ENCODE data around the gene FXYD2. TPM values are rescaled to one million over a fixed set of nuclear protein-coding genes. Genes with fewer than 3 reads are reported as not detected.

FXYD2 gene
- total RNA-seq (10 to 100 TPM in 4 of 5 donors, 1 to 10 TPM in 1; 4.3 to 26.0 (median 14.7) TPM), total RNA-seq (0 to 7.9 (median 0.45) reads per million in 29 experiments)
- total RNA-seq (2013): 9.5 TPM

GRCh38 chr11:117824571-117825537 lies at the start of gene FXYD2:
TSS of gene FXYD2 (minus strand) at chr11:117824744. CDS start at chr11:117824678, 66 bp downstream.
- peak within 1 kb of the TSS in 1 of 3 donors; percentile 45 for H3K4me3 Mint-ChIP-seq
- H3K4me1 ChIP-seq (ENCODE audit: control insufficient read depth in 1 of 2, extremely low read depth in 1 of 2, insufficient read depth in 2 of 2, low read length in 2 of 2): peaks cover 18 to 57% of the 10 kb centered on the region in 2 experiments
- no peaks in the 10 kb centered on the region for H3K9me3 ChIP-seq
- ChIA-PET POLR2A (no interaction called here), CTCF (interaction anchor here (1.2 to 1.8 kb wide), 4 partner anchors 16 to 122 kb away, joined by 3 to 4 read pairs (median 4); no protein-coding TSS in a partner anchor)
- H3K27me3 ChIP-seq (replicated peaks in 1 of 2; ENCODE audit: control insufficient read depth in 2 of 2, extremely low read depth in 1 of 2, insufficient read depth in 2 of 2, low read length in 1 of 2): peaks cover 0 to 9% of the 10 kb centered on the region in 2 experiments
- H3K27ac Mint-ChIP-seq: peak within 1 kb of the TSS; percentile 86
- H3K4me1 Mint-ChIP-seq: peaks cover 61 to 75% (median 74%) of the 10 kb centered on the region in 3 donors
- no peaks in the 10 kb centered on the region for H3K36me3 Mint-ChIP-seq
- H3K4me3 ChIP-seq (ENCODE audit: control insufficient read depth in 1 of 2, extremely low read depth in 1 of 2, low read length in 1 of 2): no peak within 1 kb of the TSS
- WGBS (ENCODE audit: insufficient coverage): 75% methylated on average over 8 of the region's 22 CpGs
- DNase-seq: no peak
- no peak for ATAC-seq (replicated peaks in 1 of 4)
- peak within 1 kb of the TSS; percentile 58 for H3K27ac ChIP-seq (ENCODE audit: low read length)
- H3K9me3 Mint-ChIP-seq: no peaks in the 10 kb centered on the region
- H3K27me3 Mint-ChIP-seq: no peaks in the 10 kb centered on the region
- H3K36me3 ChIP-seq (ENCODE audit: control insufficient read depth in 2 of 2, extremely low read depth in 1 of 2, insufficient read depth in 1 of 2, low read length in 1 of 2): no peaks in the 10 kb centered on the region

- Histone ChIP-seq H3K27ac (ENCODE audit: low read length) (no peak overlapping the region), H3K9me3 (no peaks in the 10 kb centered on the region), H3K4me1 (ENCODE audit: control insufficient read depth in 1 of 2, extremely low read depth in 1 of 2, insufficient read depth in 2 of 2, low read length in 2 of 2) (peaks cover 10 to 36% of the 10 kb centered on the region in 2 experiments), H3K27me3 (replicated peaks in 1 of 2; ENCODE audit: control insufficient read depth in 2 of 2, extremely low read depth in 1 of 2, insufficient read depth in 2 of 2, low read length in 1 of 2) (peaks cover 0 to 73% of the 10 kb centered on the region in 2 experiments), H3K4me3 (ENCODE audit: control insufficient read depth in 1 of 2, extremely low read depth in 1 of 2, low read length in 1 of 2) (no peak overlapping the region), H3K36me3 (ENCODE audit: control insufficient read depth in 2 of 2, extremely low read depth in 1 of 2, insufficient read depth in 1 of 2, low read length in 1 of 2) (no peaks in the 10 kb centered on the region)
- Mint-ChIP-seq H3K4me1 (peaks cover 30 to 40% (median 32%) of the 10 kb centered on the region in 3 donors), H3K27me3 (peaks cover 48 to 63% of the 10 kb centered on the region in 2 donors), H3K36me3 (no peaks in the 10 kb centered on the region), H3K27ac (no peak overlapping the region), H3K9me3 (no peaks in the 10 kb centered on the region), H3K4me3 (peak overlapping the region in 1 of 3 donors; percentile 22)
- 48% methylated on average over 4 of the region's 8 CpGs for WGBS (ENCODE audit: insufficient coverage)
- ATAC-seq (replicated peaks in 1 of 4) (no peak), DNase-seq (no peak)
- ChIA-PET CTCF (no interaction called here), POLR2A (no interaction called here)
Measured at GRCh38 chr11:117873828-117874125, 49.2 kb upstream of the FXYD2 start.

GRCh38 chr11:117872975-117873827 lies 48.7 kb upstream of the FXYD2 start:
- no peak for ATAC-seq (replicated peaks in 1 of 4)
- peaks cover 30 to 40% (median 32%) of the 10 kb centered on the region in 3 donors for H3K4me1 Mint-ChIP-seq
- POLR2A ChIA-PET: no interaction called here
- no peak overlapping the region for H3K4me3 Mint-ChIP-seq
- CTCF ChIA-PET: no interaction called here
- WGBS (ENCODE audit: insufficient coverage): 75% methylated on average over 7 of the region's 15 CpGs
- no peaks in the 10 kb centered on the region for H3K36me3 ChIP-seq (ENCODE audit: control insufficient read depth in 2 of 2, extremely low read depth in 1 of 2, insufficient read depth in 1 of 2, low read length in 1 of 2)
- H3K4me3 ChIP-seq (ENCODE audit: control insufficient read depth in 1 of 2, extremely low read depth in 1 of 2, low read length in 1 of 2): no peak overlapping the region
- H3K4me1 ChIP-seq (ENCODE audit: control insufficient read depth in 1 of 2, extremely low read depth in 1 of 2, insufficient read depth in 2 of 2, low read length in 2 of 2): peaks cover 10 to 36% of the 10 kb centered on the region in 2 experiments
- DNase-seq: no peak
- H3K27ac ChIP-seq (ENCODE audit: low read length): no peak overlapping the region
- peaks cover 43 to 61% of the 10 kb centered on the region in 2 donors for H3K27me3 Mint-ChIP-seq
- H3K27ac Mint-ChIP-seq: no peak overlapping the region
- no peaks in the 10 kb centered on the region for H3K36me3 Mint-ChIP-seq
- H3K27me3 ChIP-seq (replicated peaks in 1 of 2; ENCODE audit: control insufficient read depth in 2 of 2, extremely low read depth in 1 of 2, insufficient read depth in 2 of 2, low read length in 1 of 2): peaks cover 0 to 74% of the 10 kb centered on the region in 2 experiments
- no peaks in the 10 kb centered on the region for H3K9me3 ChIP-seq
- no peaks in the 10 kb centered on the region for H3K9me3 Mint-ChIP-seq

- H3K4me1 ChIP-seq (ENCODE audit: control insufficient read depth in 1 of 2, extremely low read depth in 1 of 2, insufficient read depth in 2 of 2, low read length in 2 of 2): peaks cover 10 to 36% of the 10 kb centered on the region in 2 experiments
- H3K36me3 ChIP-seq (ENCODE audit: control insufficient read depth in 2 of 2, extremely low read depth in 1 of 2, insufficient read depth in 1 of 2, low read length in 1 of 2): no peaks in the 10 kb centered on the region
- H3K4me3 ChIP-seq (ENCODE audit: control insufficient read depth in 1 of 2, extremely low read depth in 1 of 2, low read length in 1 of 2): no peak overlapping the region
- H3K27ac ChIP-seq (ENCODE audit: low read length): no peak overlapping the region
- no peaks in the 10 kb centered on the region for H3K9me3 Mint-ChIP-seq
- no peak for ATAC-seq (replicated peaks in 1 of 4)
- no peak overlapping the region for H3K4me3 Mint-ChIP-seq
- ChIA-PET POLR2A (interaction anchor here in 1 of 2 donors (0.6 kb wide), 1 partner anchor 645 kb away, joined by 3 read pairs; no protein-coding TSS in a partner anchor), CTCF (no interaction called here)
- no peaks in the 10 kb centered on the region for H3K9me3 ChIP-seq
- peaks cover 39 to 55% of the 10 kb centered on the region in 2 donors for H3K27me3 Mint-ChIP-seq
- H3K4me1 Mint-ChIP-seq: peaks cover 30 to 40% (median 32%) of the 10 kb centered on the region in 3 donors
- H3K36me3 Mint-ChIP-seq: no peaks in the 10 kb centered on the region
- H3K27ac Mint-ChIP-seq: no peak overlapping the region
- 70% methylated on average over 11 of the region's 12 CpGs for WGBS (ENCODE audit: insufficient coverage)
- H3K27me3 ChIP-seq (replicated peaks in 1 of 2; ENCODE audit: control insufficient read depth in 2 of 2, extremely low read depth in 1 of 2, insufficient read depth in 2 of 2, low read length in 1 of 2): peaks cover 0 to 77% of the 10 kb centered on the region in 2 experiments
- no peak for DNase-seq
Measured at GRCh38 chr11:117872420-117872961, 47.9 kb upstream of the FXYD2 start.

- DNase-seq: no peak
- Histone ChIP-seq H3K4me3 (ENCODE audit: control insufficient read depth in 1 of 2, extremely low read depth in 1 of 2, low read length in 1 of 2) (no peak overlapping the region), H3K27me3 (replicated peaks in 1 of 2; ENCODE audit: control insufficient read depth in 2 of 2, extremely low read depth in 1 of 2, insufficient read depth in 2 of 2, low read length in 1 of 2) (peaks cover 0 to 70% of the 10 kb centered on the region in 2 experiments), H3K36me3 (ENCODE audit: control insufficient read depth in 2 of 2, extremely low read depth in 1 of 2, insufficient read depth in 1 of 2, low read length in 1 of 2) (no peaks in the 10 kb centered on the region), H3K4me1 (ENCODE audit: control insufficient read depth in 1 of 2, extremely low read depth in 1 of 2, insufficient read depth in 2 of 2, low read length in 2 of 2) (peaks cover 10 to 33% of the 10 kb centered on the region in 2 experiments), H3K27ac (ENCODE audit: low read length) (no peak overlapping the region), H3K9me3 (no peaks in the 10 kb centered on the region)
- Mint-ChIP-seq H3K27me3 (peaks cover 32 to 48% of the 10 kb centered on the region in 2 donors), H3K36me3 (no peaks in the 10 kb centered on the region), H3K4me3 (no peak overlapping the region), H3K9me3 (no peaks in the 10 kb centered on the region), H3K27ac (no peak overlapping the region), H3K4me1 (peaks cover 26 to 34% (median 28%) of the 10 kb centered on the region in 3 donors)
- no peak for ATAC-seq (replicated peaks in 1 of 4)
- POLR2A ChIA-PET: no interaction called here
- CTCF ChIA-PET: no interaction called here
- 68% methylated on average over 5 of the region's 5 CpGs for WGBS (ENCODE audit: insufficient coverage)
Measured at GRCh38 chr11:117871784-117872183, 47.2 kb upstream of the FXYD2 start.

GRCh38 chr11:117871160-117871559 lies 46.6 kb upstream of the FXYD2 start:
- Mint-ChIP-seq H3K36me3 (no peaks in the 10 kb centered on the region), H3K9me3 (no peaks in the 10 kb centered on the region), H3K27ac (no peak overlapping the region), H3K4me3 (no peak overlapping the region), H3K4me1 (peaks cover 23 to 31% (median 24%) of the 10 kb centered on the region in 3 donors), H3K27me3 (peaks cover 30 to 45% of the 10 kb centered on the region in 2 donors)
- Histone ChIP-seq H3K9me3 (no peaks in the 10 kb centered on the region), H3K27me3 (replicated peaks in 1 of 2; ENCODE audit: control insufficient read depth in 2 of 2, extremely low read depth in 1 of 2, insufficient read depth in 2 of 2, low read length in 1 of 2) (peaks cover 0 to 67% of the 10 kb centered on the region in 2 experiments), H3K4me1 (ENCODE audit: control insufficient read depth in 1 of 2, extremely low read depth in 1 of 2, insufficient read depth in 2 of 2, low read length in 2 of 2) (peaks cover 9 to 28% of the 10 kb centered on the region in 2 experiments), H3K27ac (ENCODE audit: low read length) (no peak overlapping the region), H3K36me3 (ENCODE audit: control insufficient read depth in 2 of 2, extremely low read depth in 1 of 2, insufficient read depth in 1 of 2, low read length in 1 of 2) (no peaks in the 10 kb centered on the region), H3K4me3 (ENCODE audit: control insufficient read depth in 1 of 2, extremely low read depth in 1 of 2, low read length in 1 of 2) (no peak overlapping the region)
- ChIA-PET CTCF (no interaction called here), POLR2A (no interaction called here)
- no peak for ATAC-seq (replicated peaks in 1 of 4)
- no peak for DNase-seq
- 84% methylated on average over 17 of the region's 18 CpGs for WGBS (ENCODE audit: insufficient coverage)

All from T-cell (primary cell).